NCI-H1694 treated with DMSO at 0.1 percent for 48 hours (cell line): ENCODE results near the gene RAB3IL1.
"Not testable (repeated sequence)": the region's sequence is repeated elsewhere in the genome, so short reads cannot be mapped to it uniquely, and the experiment has no call there.

Experiments used
- DNase-seq: peaks from one replicate; lab custom pipeline; 2025; lab: John Stamatoyannopoulos, UW

Gene RAB3IL1

DNA sequence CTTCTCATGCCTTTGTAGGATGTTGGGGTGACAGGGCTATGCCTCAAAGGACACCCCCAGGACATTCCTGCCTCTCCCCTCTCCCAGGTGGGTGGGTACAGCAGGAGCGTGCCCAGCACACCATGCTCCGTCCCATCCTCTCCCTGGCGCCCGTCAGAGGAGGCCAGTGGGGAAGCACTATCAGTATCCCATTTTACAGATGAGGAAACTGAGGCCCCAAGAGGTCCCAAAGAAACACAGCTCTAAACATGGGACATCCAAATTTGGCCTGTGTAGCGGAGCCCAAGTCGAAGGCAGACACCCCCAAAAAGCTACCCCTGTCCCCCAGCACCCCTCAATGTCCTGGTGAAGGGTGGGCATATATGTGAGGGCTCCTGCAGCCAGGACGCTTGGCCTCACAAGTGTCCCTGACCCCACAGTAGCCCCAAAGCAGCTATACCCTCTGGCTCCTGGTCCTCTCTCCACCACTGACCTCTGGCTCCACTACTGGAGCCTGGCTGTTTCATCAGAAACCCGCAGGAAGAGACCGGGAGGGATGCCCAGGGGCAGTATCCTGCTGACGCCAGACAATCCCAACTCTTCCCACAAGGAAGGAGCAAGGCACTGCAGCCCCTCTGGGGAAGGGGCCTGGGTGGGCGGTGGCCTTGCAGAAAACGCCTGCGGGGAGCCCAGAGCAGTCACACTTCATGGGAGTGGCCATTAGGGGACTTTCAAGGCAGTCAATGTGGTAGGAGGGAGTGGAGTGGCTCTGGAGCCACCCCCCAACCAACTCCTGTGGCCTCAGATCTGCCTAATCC, 31.4 kb downstream of the RAB3IL1 start:
- no peak for DNase-seq

DNA sequence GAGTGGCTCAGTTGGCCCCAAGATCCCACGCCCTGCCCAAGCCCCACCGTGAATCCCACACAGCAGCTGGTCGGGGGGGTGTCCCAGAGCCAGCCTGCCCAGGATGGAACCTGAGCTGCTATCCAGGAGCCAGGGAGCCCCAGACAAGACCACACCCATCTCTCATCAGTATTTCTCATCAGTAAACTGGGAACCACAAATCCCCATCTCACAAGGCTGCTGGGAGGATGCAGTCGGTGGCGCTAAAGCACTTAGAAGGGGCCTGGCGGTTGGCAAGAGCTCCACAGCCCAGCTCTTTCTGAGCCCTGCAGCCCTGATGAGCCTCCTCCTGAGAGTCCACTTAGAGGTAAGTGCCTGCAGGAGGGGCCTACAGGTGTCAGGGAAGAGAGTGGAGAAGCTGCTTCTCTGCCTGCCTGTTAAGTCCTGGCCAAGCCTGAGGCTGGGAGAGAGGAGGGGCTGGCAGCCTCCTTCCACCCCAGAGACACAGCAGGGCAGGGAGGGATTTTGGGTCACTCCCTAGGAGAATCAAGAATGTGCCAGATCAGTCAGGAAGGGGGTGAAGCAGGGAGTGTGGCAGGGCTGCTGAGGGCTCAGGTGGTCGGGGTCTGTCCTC, 32.1 kb downstream of the RAB3IL1 start:
- DNase-seq = no peak

DNA sequence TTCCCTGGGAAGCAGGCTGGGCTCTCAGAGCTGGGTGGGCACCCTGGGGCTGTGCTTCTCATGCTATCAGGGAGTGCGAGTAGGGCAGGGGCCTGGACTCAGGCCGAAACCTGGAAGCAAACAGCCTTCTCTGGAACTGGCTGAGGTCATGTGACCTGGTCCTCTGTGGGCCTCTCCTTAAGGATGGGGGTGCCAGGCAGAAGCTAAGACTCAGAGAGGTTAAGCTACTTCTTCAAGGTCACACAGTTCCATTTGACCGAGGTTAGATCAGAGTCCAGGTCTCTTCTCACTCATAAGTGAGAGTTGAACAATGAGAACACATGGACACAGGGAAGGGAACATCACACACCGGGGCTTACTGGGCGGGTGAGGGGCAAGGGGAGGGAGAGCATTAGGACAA, 33.4 kb downstream of the RAB3IL1 start:
- no peak for DNase-seq

DNA sequence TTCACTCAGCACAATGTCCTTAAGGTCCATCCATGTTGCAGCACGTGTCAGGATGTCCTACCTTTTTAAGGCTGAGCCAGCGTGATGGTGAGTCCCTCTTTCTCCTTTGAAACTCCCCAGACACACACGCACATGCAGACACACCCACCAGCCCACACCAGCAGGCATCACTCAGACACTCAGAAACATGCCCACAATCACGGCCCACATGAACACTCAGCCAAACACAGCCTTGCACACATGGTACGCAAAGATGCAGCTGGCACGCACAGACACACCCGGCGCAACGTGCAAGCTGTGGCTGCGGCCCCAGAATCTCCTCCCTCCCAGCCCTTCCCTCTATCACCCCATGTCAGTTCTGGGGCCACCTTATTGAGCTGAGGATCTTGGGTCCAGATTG, 34.0 kb downstream of the RAB3IL1 start:
- DNase-seq = no peak

DNA sequence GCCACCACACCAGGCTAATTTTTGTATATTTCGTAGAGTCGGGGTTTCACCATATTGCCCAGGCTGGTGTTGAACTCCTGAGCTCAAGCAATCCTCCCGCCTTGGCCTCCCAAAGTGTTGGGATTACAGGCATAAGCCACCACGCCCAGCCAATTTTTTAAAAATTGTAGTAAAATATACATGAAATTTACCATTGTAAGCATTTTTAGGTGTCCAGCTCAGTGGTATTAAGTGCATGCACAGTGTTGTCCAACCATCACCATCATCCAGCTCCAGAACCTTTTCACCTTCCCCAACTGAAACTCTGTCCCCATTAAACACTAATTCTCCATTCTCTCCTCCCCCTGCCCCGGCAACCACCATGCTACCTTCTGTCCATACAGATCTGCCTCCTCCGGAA, 34.5 kb downstream of the RAB3IL1 start:
- no peak for DNase-seq

DNA sequence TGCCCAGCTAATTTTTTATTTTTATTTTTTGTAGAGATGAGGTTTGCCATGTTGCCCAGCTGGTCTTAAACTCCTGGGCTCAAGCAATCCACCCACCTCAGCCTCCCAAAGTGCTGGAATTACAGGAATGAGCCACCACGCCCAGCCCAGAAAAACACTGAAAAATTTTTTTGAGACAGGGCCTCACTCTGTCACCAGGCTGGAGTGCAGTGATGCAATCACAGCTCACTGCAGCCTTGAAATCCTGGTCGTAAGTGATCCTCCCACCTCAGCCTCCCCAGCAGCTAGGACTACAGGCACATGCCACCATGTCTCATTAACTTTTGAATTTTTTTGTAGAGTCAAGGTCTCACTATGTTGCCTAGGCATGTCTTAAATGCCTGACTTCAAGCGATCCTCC, 35.1 kb downstream of the RAB3IL1 start:
- not testable (repeated sequence) for DNase-seq

DNA sequence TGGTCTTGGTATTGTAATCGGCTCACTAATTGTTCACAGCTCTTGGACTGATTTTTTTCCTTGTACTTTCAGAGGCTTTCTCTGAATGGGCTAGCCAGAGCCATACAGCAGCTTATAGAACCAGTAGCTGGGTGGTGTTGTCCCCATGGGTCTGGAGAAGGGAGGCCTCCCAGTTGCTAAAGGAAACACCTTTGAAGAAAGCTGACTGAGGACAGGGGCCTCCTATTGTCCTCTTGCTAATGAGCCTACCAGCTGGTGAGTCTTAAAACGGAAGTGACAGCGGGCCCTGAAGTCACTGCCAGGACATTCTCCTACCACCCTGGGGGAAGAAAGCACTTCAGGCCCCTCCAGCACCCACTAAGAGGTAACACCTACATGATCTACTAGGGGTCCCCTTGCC, 36.0 kb downstream of the RAB3IL1 start:
- no peak for DNase-seq

- no peak for DNase-seq
These were observed 36.9 kb downstream of the RAB3IL1 start for GRCh38 chr11:61880454-61880853.

DNA sequence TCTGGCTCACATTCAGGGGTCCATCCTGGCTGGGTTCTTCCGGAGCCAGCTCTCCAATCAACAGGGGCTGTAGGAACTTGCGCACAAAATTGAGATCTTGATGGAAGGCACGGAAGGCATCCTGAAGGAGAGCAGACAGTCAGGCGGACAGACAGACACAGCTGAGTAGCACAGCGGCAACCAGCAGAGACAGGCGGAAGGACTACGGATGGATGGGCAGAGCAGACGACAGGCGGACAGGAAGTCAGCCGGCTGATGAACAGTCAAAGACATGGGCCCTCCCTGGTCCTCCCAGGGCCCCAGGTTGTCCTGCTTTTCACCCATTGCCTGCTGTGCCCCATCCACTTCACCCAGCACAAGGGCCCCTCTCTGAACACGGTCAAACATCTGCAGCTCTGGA, 37.3 kb downstream of the RAB3IL1 start:
- no peak for DNase-seq

GRCh38 chr11:61879152-61879551, 38.2 kb downstream of the RAB3IL1 start:
- no peak for DNase-seq

GRCh38 chr11:61875698-61876097, 41.7 kb downstream of the RAB3IL1 start:
- DNase-seq = no peak

- no peak for DNase-seq
These were observed 42.5 kb downstream of the RAB3IL1 start for GRCh38 chr11:61874853-61875252.

- DNase-seq = no peak
These were observed 43.0 kb downstream of the RAB3IL1 start for GRCh38 chr11:61874377-61874809.

GRCh38 chr11:61873588-61874376, 43.6 kb downstream of the RAB3IL1 start:
- peak; percentile 26 for DNase-seq

GRCh38 chr11:61872935-61873565, 44.3 kb downstream of the RAB3IL1 start:
- no peak for DNase-seq

GRCh38 chr11:61871158-61871597, 46.2 kb downstream of the RAB3IL1 start:
- peak; percentile 55 for DNase-seq

DNA sequence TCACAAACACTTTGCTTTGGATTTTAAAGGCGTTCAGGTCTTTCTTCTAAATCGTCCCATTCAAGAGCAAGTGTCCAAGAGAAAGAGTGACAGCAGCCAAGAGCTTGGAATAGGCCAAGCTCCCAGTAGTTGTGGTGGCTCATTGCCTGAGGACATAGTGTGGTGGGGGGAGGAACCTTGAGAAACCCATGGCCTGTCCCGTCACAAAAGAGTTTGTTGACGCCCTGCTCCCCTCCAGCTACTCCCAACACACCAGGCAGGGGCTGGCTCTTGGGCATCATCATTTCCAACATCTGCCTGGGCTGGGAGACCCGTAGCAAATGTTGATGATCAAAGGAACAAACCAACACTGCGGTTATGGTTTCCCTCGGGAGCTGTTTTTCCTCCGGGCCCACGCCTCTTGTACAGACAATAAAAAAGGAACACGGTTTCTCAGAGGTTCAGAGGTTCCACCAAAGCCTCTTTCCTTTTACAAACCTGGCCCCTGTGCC, 46.8 kb downstream of the RAB3IL1 start:
- no peak for DNase-seq

DNA sequence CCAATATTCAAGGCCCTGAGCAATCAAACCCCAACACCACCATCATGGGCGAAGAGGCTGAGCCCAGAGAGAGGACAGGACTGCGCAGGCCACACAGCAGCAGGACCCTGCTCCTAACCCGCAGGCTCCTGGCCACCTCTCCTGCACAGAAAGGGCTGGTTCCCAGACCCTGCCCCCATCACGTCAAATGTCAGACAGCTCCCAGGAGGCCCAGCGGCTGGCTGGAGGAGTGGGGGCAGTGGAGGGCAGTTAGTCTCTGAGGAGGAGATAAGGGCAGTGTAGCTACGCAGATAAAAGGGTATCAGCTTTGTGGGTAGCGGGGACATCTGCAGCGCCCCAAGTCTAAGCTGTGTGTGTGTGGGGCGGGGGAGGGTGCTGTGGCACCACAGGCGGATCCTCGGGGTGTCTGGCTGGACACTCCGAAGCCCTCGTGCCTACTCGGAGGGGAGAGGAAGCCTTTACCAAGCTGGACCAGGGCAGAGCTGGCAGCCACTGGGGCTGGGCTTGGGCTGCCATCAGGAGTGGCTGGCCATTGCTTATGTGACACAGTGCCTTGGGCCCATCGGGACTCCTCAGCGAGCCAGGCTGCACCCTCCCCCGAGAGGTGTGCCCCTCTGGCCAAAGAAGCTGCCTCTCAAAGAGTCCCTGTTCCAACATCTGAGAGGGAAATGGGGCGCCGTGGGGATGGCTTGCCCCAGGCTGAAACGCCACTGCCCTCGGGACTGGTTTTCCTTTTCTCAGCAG, 47.5 kb downstream of the RAB3IL1 start:
- DNase-seq = no peak

- no peak for DNase-seq
These were observed 48.0 kb downstream of the RAB3IL1 start for GRCh38 chr11:61869429-61869707.

DNA sequence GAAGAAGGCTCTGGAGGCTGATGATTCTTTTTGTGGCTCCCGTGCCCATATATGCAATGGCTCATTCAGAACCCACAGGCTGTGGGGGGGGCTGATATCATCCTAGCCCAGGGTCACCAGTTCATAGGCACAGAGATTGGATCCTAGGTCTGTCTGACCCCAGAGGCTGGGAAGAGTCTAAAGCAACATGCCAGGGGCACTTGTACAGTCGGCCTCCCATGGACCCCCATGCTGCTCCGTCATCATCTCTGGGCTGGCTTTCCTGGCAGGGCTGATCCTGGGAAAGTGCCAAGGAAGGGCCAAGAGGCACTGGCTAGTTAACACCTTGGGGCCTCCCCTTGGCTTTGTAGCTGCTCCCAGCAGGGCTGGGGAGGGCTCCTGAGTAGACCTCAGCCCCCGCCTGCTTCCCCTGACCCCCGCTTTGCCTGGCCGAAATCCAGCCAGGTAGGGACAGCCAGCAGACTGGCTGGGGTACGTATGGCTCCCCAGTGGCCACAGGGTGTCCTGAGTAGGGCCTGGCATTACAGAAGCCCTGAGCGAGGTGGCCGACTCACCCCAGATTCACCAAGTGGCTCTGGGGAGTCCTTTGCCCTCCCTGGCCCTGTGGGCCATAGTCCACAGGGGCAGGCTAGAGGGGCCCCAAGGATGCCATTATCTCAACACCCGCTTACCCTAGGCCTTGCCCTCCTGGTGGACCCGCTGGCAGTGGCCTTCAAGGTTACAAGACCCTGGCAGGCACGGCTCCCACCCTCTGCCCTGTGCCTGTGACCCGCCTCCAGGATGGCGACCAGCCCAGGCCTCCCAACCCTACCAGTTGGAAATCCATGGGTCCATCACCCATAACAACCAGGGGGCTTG, 48.6 kb downstream of the RAB3IL1 start:
- DNase-seq = no peak

DNA sequence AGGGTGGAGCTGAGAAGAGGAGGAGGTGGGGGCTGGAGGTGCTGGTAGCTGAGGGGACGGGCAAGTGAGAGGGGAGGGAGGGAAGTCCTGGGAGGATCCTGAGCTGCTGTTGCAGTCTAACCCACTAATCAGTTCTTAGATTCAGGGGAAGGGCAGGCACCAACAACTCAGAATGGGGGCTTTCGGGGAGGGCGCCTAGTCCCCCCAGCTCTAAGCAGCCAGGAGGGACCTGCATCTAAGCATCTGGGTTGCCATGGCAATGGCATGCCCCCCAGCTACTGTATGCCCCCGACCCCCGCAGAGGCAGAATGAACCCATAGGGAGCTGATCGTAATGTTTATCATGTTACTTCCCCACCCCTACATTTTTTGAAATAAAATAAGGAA, 50.4 kb downstream of the RAB3IL1 start:
- no peak for DNase-seq
